HG03135 (cell line): ENCODE data around the gene PEX26.
"Not testable (repeated sequence)": the region's sequence is repeated elsewhere in the genome, so short reads cannot be mapped to it uniquely, and the experiment has no call there.

Experiments used
- ATAC-seq: cut with Tn5 transposase; IDR thresholded peaks from one replicate; pipeline ENCODE4 v1.9.1; 2021; ENCODE audit warnings: mild to moderate bottlenecking, moderate library complexity; ENCODE audit not compliant: unreplicated experiment

PEX26 gene

DNA sequence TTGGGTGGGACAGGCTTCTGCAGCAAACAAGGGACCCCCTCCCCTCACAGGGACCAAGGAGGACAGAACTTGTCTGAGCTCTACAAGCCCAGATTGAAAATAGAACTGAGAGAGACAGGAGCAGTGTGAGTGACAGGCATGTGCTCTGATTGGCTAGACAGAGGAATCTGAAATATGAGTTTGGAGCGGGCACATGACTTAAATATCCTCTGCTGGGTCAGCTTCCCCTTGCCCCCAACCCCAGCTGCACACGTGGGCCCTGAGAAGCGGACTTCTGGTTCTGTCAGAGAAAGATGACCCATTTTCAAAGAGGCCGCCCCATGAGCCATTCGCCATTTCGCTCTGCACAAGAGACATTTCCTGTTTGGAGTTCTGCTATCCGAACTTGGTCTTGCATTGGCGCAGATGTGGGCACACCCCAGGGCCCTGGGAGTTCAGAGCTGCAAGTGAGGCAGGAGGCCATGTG, 38.1 kb downstream of the PEX26 start:
- ATAC-seq, result no peak

DNA sequence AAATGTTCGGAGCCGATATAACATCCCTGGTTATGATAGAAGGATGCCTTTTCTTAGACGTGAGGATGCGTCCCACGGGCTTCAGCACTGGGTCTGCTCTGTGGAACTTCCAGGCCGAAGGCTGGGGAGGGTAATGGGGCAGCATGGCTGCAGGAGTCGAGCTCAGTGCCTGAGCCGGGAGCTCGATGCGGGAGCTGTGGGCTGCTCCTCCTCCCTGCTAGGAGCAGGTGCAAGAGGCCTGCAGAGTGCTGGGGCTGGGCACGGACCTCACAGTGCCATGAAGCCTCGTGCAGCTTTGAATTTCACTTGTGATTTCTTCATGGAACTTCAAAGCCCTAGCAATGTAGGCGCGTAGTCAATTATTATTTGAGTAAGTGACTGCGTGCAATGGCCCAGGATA, 38.8 kb downstream of the PEX26 start:
- no peak for ATAC-seq

DNA sequence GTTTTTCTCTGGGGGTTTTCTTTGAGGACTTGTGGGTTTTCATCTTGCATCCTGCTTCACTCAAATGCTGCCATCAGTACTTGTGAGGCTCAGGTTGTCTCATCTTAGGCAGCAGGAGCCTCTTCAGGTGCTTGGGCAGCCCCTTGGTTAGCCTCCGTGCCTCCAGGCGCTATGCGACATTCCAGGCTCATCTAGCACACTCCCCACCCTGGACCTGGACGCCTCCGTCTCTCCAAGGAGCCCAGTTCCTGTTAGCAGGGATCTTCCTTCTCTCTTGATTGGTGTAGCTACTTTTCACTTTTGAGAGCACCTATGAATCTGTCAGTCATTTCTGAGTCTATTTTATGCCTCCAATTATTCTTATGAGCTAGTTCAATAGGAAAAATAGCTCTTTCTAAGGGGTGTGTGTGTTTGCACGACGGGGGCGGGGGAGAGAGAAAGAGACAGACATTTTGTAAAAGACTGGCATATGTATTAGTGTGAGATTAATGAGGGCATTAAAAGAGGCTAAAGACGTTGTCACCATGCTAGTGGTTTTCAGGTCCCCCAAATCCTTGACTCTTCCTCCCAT, 40.6 kb downstream of the PEX26 start:
- ATAC-seq, result no peak

DNA sequence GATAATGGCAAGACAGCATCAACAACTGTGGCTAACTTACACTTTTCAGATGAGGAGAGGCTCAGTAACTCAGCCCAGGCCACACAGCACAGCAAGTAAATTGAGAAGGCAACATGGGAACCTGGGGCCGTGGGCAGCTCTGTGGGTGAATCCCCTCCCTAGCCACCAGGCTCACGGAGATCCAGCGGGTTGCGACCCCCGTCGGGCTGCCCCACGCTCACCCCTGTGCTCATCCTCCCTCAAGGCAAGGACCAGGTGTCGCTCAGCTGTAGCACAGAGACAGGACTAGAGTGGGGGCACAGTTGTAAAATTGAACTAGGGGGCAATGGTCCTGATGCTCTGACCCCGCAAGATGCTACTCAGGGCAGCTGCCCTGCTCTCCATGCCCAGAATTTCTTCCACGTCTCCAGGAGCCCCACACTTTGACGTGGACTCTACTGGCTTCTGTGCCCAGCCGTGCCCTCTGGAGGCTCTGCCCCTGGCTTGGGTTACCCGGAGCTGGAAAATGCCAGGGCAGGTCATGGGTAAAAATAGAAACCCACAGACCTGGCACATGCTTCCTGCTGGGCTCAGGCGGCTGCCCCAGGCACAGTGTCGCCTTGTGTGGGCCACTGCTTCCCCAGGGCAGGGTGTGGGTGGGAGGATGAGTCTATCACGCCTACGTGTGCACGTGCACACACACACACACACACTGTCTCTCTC, 41.8 kb downstream of the PEX26 start:
- no peak for ATAC-seq

DNA sequence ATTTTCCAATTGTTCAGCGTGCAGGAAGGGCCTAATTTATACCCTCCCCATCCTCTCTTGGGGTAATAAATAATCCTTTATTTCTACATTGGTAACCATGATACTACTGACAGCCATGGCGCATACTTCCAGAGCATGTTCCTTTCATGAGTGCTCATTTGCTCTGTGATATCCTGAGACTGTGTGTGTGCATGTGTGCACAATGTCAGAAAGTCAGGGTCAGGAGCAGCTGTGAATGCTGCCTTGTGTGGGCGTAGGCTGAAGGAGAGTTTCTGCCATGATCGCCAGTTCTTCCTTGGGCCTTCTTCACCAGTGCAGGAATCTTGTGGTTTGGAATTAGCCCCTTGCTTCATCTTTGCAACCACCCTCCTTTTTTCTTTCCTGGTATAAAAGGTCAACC, 43.1 kb downstream of the PEX26 start:
- no peak for ATAC-seq

DNA sequence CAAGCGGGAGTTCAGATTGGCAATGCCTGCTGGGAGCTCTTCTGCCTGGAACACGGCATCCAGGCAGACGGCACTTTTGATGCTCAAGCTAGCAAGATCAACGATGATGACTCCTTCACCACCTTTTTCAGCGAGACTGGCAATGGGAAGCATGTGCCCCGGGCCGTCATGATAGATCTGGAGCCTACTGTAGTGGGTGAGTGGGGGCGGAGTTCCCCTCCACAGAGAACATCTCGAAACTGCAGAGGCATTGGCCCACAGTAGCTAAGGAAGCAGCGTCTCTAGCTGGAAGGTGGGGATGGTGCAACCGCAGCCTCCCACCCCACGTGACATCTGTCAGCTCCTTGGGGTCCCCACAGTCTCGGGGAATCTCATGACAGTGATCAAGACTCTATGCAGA, 43.7 kb downstream of the PEX26 start:
- ATAC-seq, result no peak

DNA sequence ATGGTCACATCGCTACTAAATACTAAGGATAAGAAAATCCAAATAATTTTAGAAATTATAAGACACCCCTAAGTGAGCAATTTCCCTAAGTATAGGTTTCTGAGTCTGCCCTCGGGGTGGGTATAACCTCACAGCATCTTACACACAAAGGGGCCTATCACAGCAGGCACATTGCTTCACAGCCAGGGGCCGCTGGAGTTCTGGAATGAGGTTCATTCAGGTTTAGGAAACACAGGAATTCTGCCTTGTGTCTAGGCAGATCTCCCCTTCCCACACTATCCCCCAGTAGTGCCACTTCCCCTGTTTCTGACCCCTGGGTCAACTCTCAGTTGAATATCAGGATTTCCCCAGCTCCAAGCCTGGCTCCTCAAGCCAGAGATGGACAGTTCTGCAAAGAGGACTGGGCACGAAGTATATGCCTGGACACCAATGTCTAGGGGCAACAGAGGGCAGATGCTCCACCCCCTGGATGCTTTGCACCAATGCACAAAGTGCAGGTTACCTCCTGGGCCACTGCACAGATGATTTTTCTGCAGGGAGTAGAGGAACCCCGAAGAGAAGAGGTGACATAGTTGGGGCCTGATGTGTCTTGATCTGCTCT, 44.3 kb downstream of the PEX26 start:
- no peak for ATAC-seq

DNA sequence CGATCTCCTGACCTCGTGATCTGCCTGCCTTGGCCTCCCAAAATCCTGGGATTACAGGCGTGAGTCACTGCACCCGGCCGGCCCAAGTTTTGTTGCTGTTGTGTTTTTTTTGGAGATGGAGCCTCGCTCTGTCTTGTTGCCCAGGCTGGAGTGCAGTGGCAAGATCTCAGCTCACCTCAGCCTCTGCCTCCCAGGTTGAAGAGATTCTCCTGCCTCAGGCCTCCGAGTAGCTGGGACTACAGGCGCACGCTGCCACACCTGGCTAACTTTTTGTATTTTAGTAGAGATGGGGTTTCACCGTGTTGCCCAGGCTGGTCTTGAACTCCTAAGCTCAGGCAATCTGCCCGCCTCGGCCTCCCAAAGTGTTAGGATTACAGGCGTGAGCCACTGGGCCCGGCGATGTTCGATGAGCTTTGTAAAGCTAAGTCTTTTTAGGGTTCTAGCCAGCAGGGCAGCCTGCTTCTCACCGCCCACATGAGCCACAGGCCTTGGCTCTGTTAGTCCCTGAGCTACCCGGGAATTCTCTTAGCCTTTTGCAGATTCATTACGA, 45.8 kb downstream of the PEX26 start:
- not testable (repeated sequence) for ATAC-seq

DNA sequence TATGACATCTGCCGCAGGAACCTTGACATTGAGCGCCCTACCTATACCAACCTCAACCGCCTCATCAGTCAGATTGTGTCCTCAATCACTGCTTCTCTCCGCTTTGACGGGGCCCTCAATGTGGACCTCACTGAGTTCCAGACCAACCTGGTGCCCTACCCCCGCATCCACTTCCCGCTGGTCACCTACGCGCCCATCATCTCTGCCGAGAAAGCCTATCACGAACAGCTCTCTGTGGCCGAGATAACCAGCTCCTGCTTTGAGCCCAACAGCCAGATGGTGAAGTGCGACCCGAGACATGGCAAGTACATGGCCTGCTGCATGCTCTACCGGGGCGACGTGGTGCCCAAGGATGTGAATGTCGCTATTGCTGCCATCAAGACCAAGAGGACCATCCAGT, 48.8 kb downstream of the PEX26 start:
- no peak for ATAC-seq

DNA sequence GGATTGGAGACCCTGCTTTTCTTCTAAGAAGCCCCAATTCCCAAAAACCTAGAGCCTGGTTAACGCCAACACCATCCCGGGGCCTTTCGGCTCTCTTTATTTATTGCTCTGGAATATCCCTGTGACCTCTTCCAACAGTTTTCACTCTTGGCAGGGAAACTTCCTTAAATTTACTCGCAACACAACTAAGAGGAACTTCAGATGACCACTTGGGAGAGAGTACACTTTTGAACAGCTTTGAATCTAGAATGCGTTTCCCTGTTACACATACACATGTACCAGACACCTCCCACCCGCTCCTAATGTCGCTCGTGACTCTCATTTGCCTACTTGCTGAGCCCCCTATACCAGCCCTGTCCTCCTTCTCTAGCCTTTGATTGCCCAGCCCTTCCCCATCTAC, 52.2 kb downstream of the PEX26 start:
- ATAC-seq, result no peak

DNA sequence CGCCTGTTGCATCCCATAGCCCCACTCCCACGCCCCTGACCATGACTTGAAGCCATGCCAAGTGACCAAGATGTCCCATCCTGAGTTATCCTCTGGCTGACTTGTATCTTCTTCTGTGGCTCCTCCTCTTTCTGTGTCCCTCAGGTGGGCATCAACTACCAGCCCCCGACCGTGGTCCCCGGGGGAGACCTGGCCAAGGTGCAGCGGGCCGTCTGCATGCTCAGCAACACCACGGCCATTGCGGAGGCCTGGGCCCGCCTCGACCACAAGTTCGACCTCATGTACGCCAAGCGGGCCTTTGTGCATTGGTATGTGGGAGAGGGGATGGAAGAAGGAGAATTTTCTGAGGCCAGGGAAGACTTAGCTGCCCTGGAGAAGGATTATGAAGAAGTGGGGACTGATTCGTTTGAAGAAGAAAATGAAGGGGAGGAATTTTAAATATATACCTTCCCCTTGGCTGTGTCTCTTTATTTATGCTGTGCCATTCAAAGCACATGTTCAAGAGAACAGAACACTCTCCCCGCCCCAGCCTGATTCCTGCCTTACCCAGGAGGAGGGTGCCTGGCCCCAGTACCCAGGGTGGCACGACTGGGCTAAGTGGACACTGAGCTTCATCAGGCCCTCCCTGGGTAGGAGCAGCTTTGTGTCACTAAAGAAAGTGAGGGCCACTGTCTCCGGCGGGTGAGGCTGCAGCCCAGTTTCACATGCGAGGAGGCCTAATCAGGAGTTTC, 53.1 kb downstream of the PEX26 start:
- no peak for ATAC-seq

DNA sequence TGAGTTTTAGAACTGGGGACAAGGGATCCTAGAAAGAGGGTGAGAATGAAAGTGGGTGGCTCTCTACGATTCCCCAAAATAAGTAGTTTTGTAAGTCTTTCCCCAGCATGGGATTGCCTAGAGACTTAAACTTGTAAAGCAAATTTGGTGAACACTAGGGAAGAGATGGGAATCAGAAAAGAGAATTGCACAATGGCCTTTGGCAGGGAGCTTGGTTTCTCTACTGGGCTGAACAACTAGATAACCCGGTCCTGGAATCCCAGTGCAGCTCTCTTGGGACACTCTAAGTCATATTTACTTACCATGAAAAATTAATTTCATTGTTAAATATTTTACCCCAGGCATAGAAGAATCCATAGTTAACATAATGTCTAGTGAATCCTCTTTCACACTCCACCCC, 55.7 kb downstream of the PEX26 start:
- no peak for ATAC-seq

DNA sequence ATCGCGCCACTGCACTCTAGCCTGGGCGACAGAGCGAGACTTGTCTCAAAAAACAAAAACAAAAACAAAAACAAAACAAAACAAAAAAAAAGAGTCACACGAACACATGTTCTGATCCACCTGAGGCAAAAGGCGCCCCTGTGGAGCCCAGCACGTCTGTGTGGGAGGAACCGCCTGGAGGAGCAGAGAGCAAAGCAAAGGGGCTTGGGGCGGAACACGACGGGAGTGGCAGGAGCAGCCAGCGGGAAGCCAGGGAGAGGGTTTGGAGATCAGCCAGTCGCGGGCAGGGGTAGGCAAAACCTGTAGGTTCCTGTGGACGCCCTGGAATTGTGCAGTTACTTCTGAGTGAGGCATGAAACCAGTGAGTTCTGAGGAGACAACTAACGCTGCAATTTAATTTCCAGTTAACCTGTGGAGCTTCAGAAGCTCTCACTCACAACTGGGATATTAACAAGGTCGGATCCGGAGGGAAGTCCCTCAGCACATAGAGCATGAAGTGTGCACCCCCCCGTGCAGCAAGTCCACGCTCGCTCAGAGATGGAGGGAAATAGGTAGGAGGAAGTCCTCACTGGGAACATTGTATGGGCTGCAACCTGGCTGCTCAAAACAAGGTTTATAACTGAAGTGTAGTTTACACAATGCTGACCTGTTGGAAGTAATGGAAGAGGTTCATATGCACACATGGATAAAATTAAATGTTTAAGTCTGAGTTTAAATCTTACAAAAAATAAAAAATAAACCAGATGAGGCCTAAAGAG, 59.0 kb downstream of the PEX26 start:
- ATAC-seq, result no peak

DNA sequence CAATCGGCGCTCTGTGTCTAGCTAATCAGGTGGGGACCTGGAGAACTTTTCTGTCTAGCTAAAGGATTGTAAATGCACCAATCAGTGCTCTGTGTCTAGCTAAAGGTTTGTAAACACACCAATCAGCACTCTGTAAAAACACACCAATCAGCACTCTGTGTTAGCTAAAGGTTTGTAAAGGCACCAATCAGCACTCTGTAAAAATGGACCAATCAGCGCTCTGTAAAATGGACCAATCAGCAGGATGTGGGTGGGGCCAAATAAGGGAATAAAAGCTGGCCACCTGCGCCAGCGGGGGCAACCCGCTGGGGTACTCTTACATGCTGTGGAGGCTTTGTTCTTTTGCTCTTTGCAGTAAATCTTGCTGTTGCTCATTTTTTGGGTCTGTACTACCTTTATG, 63.2 kb downstream of the PEX26 start:
- not testable (repeated sequence) for ATAC-seq

DNA sequence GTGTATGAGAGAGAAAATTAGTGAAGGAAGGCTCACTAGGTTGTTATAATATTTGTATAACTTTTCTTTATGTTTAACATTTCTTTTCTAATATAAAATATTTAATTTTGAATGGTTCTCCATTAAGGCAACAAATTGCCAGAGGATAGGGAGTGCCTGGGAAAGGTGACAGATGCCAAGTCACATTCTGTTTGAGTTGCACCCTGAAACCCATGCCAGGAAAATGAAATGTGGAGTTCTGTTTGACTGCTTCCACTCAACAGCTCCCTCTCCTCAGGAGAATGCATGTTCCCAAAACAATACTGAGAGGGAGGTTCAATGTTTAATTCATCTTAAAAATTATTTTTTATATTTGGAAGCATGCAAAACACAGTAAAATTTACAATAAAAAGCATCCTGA, 66.3 kb downstream of the PEX26 start:
- no peak for ATAC-seq

DNA sequence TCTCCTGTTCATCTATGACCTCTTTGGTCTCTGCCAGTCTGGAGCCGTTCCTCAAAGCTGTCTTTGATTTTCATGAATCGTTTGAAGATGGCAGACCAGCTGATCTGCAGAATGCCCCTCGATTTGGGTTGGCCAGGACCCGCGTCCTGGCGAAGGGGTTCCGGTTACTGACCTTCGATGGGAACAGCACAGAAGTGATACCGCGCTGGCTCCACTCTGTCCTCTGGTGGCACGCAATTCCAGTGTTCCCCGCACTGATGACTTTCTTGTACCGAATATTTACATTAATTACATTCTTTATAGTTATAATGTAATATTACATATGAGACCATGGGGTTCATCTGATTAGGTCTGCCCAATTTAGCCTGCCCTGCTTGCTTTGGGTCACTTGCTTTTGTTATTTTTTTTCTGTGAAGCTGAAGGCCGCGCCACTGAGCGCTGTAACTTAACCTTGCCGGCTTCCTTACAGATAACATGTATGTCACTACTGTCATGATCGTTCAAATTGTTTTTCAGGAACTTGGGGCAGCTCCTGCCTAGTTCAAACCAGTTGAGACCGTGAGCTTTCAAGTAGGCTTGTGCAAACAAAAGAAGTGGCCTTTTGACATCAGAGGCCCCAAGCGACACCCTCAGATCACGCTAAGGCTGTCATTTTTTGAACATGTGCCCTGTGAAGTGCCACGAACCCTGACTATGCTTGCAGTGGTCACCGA, 68.0 kb downstream of the PEX26 start:
- no peak for ATAC-seq

DNA sequence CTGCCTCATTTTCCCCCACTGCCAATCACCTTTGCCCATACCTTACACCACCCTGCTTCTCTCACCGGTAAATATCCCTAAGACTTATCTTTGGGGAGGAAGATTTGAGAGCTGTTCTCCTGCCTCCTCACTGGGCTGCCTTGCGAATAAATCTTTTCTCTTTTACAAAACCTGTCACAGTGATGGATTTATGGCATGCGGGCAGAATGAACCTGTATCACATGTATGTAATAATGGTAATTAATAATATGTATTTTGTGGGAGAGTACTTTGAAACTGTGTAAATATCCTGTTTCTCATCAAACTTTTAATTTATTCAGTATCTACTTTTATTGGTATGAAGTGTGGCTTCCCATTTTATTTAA, 68.6 kb downstream of the PEX26 start:
- ATAC-seq, result no peak

DNA sequence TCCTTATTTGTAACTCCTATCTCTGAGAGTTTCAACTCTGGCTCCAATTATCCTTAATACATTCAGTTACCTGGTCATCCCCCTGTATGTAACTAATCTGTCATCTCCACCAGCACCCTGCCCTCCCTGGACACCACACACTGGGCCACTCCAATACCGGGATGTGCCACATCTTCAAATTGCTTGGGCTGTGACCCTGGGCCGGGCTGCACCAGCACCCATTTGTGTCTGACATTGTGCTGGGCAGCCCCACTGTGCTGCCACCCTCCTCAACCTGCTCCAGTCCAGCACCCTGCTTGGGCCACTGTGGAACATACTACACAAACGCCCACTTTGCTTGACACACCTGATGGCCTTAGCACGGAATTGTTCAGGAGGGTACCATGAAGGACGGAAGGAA, 70.0 kb downstream of the PEX26 start:
- ATAC-seq, result no peak

DNA sequence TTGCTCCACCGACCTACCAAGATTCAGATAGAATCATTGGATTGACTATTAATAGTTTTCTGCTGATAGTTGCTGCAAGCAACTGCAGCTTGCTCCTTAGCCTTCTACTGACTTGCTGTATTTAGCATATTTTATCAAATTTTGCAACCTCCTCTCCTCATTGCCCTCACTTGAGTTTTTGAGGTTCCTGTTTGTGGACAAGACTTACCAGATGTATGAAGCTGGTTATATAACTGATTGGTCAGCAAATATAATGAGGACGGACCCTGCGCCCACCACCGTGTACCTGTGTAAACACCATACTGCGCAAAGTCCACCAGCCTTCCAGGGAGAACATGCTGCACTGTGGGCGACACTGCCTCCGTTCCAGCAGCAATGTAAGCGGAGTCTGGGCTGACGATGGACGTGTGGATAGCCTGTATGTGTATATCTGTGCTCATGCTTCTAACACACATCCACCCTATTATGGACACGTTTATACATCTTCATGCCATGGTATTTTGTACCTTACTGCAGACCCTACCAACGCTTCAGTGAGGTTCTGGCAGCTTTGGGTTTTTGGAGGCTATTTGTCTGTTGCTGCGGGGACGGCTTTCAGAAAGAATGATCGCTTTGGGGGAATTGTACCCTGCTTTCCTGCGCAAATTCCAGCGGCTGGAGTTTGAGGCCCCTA, 70.6 kb downstream of the PEX26 start:
- ATAC-seq, result no peak

DNA sequence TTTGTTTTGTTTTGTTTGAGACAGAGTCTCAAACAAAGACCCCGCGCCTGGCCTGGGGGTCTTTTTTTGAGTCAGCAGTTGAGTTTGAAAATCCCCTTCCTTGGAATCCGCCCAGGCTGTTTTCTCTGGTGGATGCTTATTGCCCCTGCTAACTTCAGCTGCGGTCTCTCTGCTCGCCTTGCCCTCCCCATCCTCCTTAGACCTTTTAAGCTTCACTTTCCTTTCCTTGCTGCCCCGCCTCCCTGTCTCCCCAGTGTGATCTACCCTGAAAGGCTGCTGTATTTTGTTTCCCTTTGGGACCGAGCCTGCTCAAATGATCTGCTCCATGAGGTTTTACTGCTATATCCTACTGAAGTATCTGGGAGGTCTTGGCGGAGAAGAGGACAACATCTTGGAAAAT, 74.7 kb downstream of the PEX26 start:
- ATAC-seq, result no peak
